ENCODE results near the gene CD4.

GRCh38 chr12:6784761-6785160 is 4.6 kb upstream of the CD4 start:
- TF ChIP-seq CTCF (IDR thresholded peaks at IDR 0.05; ENCODE audit: low read depth, low read length, missing input control), result no peak
- TF ChIP-seq REST (IDR thresholded peaks at IDR 0.05), result no peak
- no peak for TF ChIP-seq TAF1 (conservative IDR thresholded peaks at IDR 0.05)
- no peak for TF ChIP-seq YY1 (IDR thresholded peaks at IDR 0.05)
- no peak for TF ChIP-seq EGR1 (IDR thresholded peaks at IDR 0.05; ENCODE audit: low read depth in 2 of 2)
- no peak for TF ChIP-seq ATF3 (IDR thresholded peaks at IDR 0.05)
- TF ChIP-seq ZBTB33 (IDR thresholded peaks at IDR 0.05), result no peak
- no peak for TF ChIP-seq GABPA (IDR thresholded peaks at IDR 0.05 in 1 of 2, conservative IDR thresholded peaks at IDR 0.05 in 1 of 2)
- no peak for TF ChIP-seq RAD21 (IDR thresholded peaks at IDR 0.05)
- no peak for TF ChIP-seq MAX (IDR thresholded peaks at IDR 0.05)
- TF ChIP-seq SP1 (IDR thresholded peaks at IDR 0.05), result no peak
- no peak for TF ChIP-seq NR2F2 (IDR thresholded peaks at IDR 0.05)
- no peak for TF ChIP-seq JUND (IDR thresholded peaks at IDR 0.05)
- no peak for TF ChIP-seq RXRA (IDR thresholded peaks at IDR 0.05)

Data from liver (tissue), 3 donors.